Spleen (tissue), 7 donors: ENCODE data around the gene PSMD14.

Experiments
- CTCF ChIP-seq, 11 experiments: fragments of 200-600 bp in 7 of 11; fragments of 450-650 bp in 4 of 11; sonication (generic) in 4 of 11; IDR thresholded peaks in 8 of 11; conservative IDR thresholded peaks in 3 of 11; 1 replicate in 7 of 11; 2 replicates in 4 of 11; pipeline versions ENCODE4 v1.4.0 to v1.8.0; 2016 to 2021; ENCODE audit warnings: antibody characterized with exemption in 11 of 11, inconsistent platforms in 4 of 11, mild to moderate bottlenecking in 1 of 11
- POLR2A ChIP-seq, 3 donors: fragments of 450-650 bp; IDR thresholded peaks; one replicate each; pipeline ENCODE4 v1.5.1; 2017; ENCODE audit warnings: antibody characterized with exemption in 3 of 3, mild to moderate bottlenecking in 1 of 3
- donor health status: DM: no; HTN: no; CAD: no; lungs with moderate emphysema.
- donor health status: DM: no; HTN: no; CAD: no.
- donor health status: DM: no; HTN: no; CAD: no.

- TF ChIP-seq CTCF (IDR thresholded peaks at IDR 0.05 in 8 of 11, conservative IDR thresholded peaks at IDR 0.05 in 3 of 11) (no peak), POLR2A (IDR thresholded peaks at IDR 0.05) (no peak)
Observed at GRCh38 chr2:161353543-161353942, 45.3 kb downstream of the PSMD14 start.
